GM12874 (cell line): ENCODE measurements around the gene HOXC13.

Source experiments
- CTCF ChIP-seq: IDR thresholded peaks from 2 replicates; pipeline ENCODE4 v1.5.1; 2011; ENCODE audit warnings: low read depth, mild to moderate bottlenecking, control low read depth, low read length, moderate library complexity; ENCODE audit not compliant: insufficient read depth

The HOXC13 gene

GRCh38 chr12:53941187-53941586 lies 2.6 kb downstream of the HOXC13 start:
- no peak for TF ChIP-seq CTCF

GRCh38 chr12:53941750-53942149 lies 3.1 kb downstream of the HOXC13 start:
- no peak for TF ChIP-seq CTCF

GRCh38 chr12:53942467-53942997 lies 3.9 kb downstream of the HOXC13 start:
- no peak for TF ChIP-seq CTCF

GRCh38 chr12:53944209-53944608 lies 5.6 kb downstream of the HOXC13 start:
- no peak for TF ChIP-seq CTCF

GRCh38 chr12:53944907-53945847 lies 6.5 kb downstream of the HOXC13 start:
- TF ChIP-seq CTCF: no peak

GRCh38 chr12:53947743-53948142 lies 9.1 kb downstream of the HOXC13 start:
- no peak for TF ChIP-seq CTCF

- no peak for TF ChIP-seq CTCF
Measured at GRCh38 chr12:53948650-53949593, 10.3 kb downstream of the HOXC13 start.
